ENCODE data around the gene UNK. TPM values are rescaled to one million over a fixed set of nuclear protein-coding genes. Genes with fewer than 3 reads are reported as not detected.

UNK gene
- total and polyA plus RNA-seq, 2 of the 13 experiments (the other 11 are each of a cell fraction or from before 2014, with no cell fraction given) = 31.6 to 33.0 TPM

DNA sequence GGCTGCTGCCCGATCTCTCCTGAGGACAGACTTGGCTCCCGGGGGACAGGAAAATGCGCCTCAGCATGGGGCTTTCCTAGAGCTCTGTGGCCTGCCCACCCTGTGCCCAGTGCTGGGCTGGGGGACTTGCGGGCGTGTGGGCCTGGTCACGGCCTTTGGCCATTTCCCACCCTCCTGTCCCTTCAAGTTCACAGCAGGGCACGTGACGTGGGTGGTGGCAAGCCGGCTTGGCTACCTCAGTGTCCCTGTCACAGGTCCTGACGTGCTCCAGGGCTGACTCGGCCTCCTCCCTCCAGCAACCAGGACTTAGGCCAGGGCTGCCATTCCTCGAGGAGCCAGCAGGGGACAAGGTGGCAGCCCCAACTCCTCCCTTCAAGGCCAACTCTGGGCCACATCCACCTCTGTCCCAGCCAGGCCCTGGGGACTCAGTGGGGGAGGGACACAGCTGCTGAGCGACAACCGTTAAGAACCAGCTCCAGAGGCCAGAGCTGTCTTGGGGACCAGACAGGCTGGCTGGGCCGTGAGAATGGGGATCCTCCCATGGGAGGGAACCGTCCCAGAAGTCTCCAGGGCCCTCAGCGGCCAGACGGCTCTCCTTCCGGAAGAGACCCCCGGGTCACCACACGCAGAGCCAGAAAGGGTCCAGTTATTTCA is 60.6 kb downstream of the UNK start (continued):
- TF ChIP-seq ZNF230 (CRISPR knock-in tag; IDR thresholded peaks at IDR 0.05) (no peak; the same call in 1 of the 2 replicates), SRSF1 (optimal IDR thresholded peaks at IDR 0.05; ENCODE audit: low read depth, low read length) (peak; percentile 31), ZSCAN25 (CRISPR knock-in tag; IDR thresholded peaks at IDR 0.05) (no peak; the same call in 1 of the 2 replicates), ZFP36L1 (CRISPR knock-in tag; IDR thresholded peaks at IDR 0.05) (no peak), MXI1 (IDR thresholded peaks at IDR 0.05; ENCODE audit: borderline replicate concordance, low read depth, low read length) (peak; percentile 74; the same call in 1 of the 3 replicates), MED8 (CRISPR knock-in tag; IDR thresholded peaks at IDR 0.05; ENCODE audit: insufficient replicate concordance) (no peak), ZNF530 (CRISPR knock-in tag; IDR thresholded peaks at IDR 0.05; ENCODE audit: low read depth) (no peak), RORA (CRISPR knock-in tag; IDR thresholded peaks at IDR 0.05) (no peak), BHLHE40 (IDR thresholded peaks at IDR 0.05; ENCODE audit: low read length) (peak; percentile 76), NKX3-1 (CRISPR knock-in tag; IDR thresholded peaks at IDR 0.05) (no peak), CBX1 (IDR thresholded peaks at IDR 0.05; ENCODE audit: low read depth) (peak; percentile 91), HDAC1 (CRISPR knock-in tag; IDR thresholded peaks at IDR 0.05) (peak; percentile 81), TOPORS (CRISPR knock-in tag; IDR thresholded peaks at IDR 0.05) (no peak; the same call in 1 of the 2 replicates), THAP11 (CRISPR knock-in tag; IDR thresholded peaks at IDR 0.05) (peak; percentile 52; the same call in 1 of the 2 replicates), GLI4 (CRISPR knock-in tag; IDR thresholded peaks at IDR 0.05; ENCODE audit: borderline replicate concordance) (0 out of 2 replicates have a peak, but pooled peaks have one; percentile 35), YY1 (IDR thresholded peaks at IDR 0.05; ENCODE audit: insufficient read depth, insufficient replicate concordance, low read depth, low read length) (peak; percentile 42), NFE2 (CRISPR knock-in tag; IDR thresholded peaks at IDR 0.05) (no peak)
- TF ChIP-seq, protein P1, sequence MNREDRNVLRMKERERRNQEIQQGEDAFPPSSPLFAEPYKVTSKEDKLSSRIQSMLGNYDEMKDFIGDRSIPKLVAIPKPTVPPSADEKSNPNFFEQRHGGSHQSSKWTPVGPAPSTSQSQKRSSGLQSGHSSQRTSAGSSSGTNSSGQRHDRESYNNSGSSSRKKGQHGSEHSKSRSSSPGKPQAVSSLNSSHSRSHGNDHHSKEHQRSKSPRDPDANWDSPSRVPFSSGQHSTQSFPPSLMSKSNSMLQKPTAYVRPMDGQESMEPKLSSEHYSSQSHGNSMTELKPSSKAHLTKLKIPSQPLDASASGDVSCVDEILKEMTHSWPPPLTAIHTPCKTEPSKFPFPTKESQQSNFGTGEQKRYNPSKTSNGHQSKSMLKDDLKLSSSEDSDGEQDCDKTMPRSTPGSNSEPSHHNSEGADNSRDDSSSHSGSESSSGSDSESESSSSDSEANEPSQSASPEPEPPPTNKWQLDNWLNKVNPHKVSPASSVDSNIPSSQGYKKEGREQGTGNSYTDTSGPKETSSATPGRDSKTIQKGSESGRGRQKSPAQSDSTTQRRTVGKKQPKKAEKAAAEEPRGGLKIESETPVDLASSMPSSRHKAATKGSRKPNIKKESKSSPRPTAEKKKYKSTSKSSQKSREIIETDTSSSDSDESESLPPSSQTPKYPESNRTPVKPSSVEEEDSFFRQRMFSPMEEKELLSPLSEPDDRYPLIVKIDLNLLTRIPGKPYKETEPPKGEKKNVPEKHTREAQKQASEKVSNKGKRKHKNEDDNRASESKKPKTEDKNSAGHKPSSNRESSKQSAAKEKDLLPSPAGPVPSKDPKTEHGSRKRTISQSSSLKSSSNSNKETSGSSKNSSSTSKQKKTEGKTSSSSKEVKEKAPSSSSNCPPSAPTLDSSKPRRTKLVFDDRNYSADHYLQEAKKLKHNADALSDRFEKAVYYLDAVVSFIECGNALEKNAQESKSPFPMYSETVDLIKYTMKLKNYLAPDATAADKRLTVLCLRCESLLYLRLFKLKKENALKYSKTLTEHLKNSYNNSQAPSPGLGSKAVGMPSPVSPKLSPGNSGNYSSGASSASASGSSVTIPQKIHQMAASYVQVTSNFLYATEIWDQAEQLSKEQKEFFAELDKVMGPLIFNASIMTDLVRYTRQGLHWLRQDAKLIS (CRISPR knock-in tag; IDR thresholded peaks at IDR 0.05) = peak; percentile 89
- TF ChIP-seq, protein P2, sequence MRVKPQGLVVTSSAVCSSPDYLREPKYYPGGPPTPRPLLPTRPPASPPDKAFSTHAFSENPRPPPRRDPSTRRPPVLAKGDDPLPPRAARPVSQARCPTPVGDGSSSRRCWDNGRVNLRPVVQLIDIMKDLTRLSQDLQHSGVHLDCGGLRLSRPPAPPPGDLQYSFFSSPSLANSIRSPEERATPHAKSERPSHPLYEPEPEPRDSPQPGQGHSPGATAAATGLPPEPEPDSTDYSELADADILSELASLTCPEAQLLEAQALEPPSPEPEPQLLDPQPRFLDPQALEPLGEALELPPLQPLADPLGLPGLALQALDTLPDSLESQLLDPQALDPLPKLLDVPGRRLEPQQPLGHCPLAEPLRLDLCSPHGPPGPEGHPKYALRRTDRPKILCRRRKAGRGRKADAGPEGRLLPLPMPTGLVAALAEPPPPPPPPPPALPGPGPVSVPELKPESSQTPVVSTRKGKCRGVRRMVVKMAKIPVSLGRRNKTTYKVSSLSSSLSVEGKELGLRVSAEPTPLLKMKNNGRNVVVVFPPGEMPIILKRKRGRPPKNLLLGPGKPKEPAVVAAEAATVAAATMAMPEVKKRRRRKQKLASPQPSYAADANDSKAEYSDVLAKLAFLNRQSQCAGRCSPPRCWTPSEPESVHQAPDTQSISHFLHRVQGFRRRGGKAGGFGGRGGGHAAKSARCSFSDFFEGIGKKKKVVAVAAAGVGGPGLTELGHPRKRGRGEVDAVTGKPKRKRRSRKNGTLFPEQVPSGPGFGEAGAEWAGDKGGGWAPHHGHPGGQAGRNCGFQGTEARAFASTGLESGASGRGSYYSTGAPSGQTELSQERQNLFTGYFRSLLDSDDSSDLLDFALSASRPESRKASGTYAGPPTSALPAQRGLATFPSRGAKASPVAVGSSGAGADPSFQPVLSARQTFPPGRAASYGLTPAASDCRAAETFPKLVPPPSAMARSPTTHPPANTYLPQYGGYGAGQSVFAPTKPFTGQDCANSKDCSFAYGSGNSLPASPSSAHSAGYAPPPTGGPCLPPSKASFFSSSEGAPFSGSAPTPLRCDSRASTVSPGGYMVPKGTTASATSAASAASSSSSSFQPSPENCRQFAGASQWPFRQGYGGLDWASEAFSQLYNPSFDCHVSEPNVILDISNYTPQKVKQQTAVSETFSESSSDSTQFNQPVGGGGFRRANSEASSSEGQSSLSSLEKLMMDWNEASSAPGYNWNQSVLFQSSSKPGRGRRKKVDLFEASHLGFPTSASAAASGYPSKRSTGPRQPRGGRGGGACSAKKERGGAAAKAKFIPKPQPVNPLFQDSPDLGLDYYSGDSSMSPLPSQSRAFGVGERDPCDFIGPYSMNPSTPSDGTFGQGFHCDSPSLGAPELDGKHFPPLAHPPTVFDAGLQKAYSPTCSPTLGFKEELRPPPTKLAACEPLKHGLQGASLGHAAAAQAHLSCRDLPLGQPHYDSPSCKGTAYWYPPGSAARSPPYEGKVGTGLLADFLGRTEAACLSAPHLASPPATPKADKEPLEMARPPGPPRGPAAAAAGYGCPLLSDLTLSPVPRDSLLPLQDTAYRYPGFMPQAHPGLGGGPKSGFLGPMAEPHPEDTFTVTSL (CRISPR knock-in tag; IDR thresholded peaks at IDR 0.05; ENCODE audit: borderline replicate concordance) = no peak

Data from HepG2 (cell line).